ENCODE measurements around the gene NRIP1.

GRCh38 chr21:14982336-14982735 is 82.5 kb downstream of the NRIP1 start:
- TF ChIP-seq CTCF (IDR thresholded peaks at IDR 0.05) (no peak), EP300 (IDR thresholded peaks at IDR 0.05; ENCODE audit: low read depth) (no peak)

Data from transverse colon (tissue), 3 donors.